Measurements from ENCODE around the gene LRP4.

Gene LRP4

DNA sequence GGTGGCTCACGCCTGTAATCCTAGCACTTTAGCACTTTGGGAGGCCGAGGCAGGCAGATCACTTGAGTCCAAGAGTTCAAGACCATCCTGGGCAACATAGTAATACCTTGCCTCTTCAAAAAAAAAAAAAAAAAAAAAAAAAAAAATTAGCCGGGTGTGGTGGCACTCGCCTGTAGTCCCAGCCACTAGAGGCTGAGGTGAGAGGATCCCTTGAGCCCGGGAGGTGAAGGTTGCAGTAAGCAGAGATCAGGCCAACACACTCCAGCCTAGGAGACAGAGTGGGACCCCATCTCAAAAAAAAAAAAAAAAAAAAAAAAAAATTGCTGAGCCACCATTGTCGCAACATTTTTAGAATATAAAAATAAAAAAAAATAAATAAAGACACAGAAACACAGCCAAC, 79.8 kb downstream of the LRP4 start:
- no peak for DNase-seq

DNA sequence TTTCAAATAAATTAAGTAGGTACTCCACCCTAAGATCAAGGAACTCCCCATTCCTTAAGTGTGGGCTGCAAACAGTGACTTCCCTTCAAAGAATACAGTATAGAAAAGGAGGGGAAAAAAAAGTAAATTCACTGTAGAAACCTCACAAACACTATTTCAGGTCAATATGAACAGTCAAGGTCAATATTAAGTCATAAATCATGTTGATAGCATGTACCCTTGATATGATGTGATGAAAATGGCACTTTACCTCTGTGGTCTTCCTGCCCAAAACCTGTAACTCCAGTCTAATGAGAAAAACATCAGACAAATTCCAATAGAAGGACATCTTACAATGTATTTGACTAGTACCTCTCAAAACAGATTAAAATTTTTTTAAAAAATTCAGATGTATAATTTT, 80.5 kb downstream of the LRP4 start:
- no peak for DNase-seq

DNA sequence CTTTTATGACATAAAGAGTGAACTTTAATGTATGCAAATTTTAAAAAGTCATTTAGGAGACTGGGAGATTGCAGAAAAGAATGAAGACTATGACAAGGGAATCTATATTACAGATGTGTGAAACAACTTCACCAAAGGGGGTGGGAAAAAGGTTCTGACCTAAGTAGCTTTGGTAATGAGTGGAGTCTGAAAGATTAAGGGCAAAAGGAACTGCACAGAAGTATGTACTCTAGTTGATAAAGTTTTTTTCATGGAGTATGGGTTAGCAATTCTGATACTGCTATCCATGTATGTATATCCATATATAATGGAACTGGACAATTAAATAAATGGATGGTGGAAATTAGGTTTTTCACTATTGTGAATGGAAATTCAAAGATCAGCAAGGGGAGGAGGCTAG, 81.5 kb downstream of the LRP4 start:
- no peak for DNase-seq

DNA sequence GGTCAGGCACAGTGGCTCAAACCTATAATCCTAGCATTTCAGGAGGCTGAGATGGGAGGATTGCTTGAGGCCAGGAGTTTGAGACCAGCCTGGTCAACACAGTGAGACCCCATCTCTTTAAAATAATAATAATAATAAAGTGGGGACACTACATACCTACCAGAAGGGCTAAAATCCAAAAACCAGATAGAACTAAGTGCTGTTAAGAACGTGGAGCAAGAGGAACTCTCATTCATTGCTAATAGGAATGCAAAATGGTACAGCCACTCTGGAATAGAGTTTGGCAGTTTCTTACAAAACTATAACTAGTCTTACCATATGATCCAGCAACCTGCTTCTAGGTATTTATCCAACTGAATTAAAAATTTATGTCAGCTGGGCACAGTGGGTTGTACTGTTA, 81.9 kb downstream of the LRP4 start:
- no peak for DNase-seq

DNA sequence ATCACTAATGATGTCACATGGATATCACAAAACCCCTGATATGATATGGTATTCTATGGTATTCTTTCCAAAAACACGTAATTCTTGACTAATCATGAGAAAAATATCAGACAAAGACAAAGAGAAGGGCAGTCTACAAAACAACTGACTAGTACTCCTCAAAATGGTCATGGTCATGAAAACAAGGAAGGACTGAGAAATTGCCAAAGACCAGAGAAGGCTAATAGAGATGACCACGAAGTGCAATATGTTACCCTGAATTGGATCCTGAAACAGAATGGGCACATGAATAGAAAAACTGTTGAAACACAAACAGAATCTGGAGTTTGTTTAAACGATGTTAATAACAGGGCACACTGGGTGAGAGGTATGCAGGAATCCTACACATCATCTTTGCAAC, 82.5 kb downstream of the LRP4 start:
- DNase-seq, result no peak

DNA sequence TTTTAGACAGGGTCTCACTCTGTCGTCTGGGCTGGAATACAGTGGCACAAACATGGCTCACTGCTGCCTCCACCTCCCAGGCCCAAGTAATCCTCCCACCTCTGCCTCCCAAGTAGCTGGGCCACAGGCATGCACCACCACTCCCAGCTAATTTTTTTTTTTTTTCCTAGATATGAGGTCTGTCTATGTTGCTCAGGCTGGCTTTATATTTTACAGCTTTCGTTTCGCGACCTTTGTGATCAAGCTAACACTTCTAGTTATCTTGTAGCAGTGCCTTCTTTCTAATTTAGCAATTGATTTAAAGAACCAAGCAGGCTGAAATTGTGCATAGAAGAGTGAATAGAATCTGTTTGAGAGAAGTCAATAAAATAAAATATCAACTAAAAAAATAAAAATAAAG, 83.5 kb downstream of the LRP4 start:
- no peak for DNase-seq

DNA sequence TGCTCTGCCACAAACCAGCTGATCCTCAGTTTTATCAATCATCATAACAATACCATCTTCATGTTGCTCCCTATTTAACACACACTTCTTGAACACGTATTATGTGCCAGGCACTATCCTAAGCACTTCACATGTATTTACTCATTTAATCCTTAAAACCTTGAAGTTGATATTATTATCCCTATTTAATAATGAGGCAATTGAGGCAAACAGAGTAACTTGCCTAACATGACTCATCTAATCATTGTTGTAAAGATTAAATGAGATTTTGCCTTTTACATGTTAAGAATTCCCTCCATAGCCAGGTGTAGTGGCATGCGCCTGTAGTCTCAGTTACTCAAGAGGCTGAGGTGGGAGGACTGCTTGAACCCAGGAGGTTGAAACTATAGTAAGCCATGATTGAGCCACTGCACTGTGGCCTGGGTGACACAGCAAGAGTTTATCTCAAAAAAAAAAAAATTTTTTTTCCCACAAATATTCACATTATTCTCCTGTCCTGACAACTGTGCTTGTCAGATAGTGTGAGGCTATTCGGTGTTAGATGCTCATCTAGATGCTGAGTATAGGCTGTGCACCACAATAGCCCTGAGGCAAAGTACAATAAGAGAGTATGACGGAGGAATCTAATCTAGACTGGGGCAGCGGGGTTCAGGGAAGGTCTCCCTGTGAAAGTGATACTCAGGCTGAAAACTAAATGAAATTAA, 85.7 kb downstream of the LRP4 start:
- no peak for DNase-seq

DNA sequence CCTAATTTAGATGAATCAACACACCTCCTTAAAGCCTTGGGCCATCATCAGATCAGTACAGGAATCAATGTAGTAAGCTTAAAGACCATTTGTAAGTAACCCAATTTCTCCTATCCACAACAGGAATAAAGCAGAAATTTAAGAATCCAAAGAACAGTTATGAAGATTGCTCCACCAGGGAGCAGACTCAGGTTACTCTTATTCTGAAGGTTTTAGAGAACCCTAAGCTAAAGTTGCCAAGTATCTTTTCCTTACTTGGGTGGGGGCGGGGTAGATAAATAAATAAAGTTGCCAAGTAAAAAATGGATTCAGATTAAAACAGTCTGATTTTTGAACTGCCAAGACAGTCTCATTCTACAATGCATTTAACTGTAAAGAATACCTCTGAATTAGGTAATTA, 90.4 kb downstream of the LRP4 start:
- no peak for DNase-seq

DNA sequence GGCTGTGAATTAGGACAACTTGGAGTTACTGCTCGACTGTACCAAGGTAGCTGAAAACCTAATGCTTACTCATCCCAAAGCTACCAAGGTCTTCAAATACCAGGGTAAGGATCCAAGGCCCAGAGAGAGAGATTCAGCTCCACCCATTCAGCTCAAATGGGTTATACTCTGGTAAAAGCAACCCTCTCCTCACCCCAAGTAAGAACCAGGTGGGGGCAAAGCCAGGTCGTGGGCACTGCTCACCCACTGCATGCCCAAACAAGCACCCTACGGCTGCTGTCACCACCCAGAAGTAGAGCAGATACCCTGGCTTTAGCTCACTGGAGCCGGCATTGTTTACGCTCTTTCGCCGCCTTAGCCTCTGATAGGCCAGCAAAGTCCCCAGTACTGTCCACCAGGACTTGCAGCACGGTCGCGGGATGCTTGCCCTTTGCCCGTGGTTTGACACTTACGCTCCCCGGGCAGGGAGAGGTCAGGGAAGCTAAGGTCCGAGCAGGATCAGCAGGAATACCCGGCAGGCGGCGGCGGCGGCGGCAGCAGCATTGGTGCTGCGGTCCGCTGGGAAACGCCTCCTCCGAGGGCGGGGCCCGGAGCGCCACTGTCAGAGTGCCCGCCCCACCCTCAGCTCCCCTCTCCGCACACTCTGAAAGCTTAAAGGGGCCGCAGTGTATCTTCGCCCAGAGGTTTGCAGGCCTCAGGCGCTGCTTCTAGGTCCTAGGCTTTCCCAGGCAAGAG, 91.9 kb downstream of the LRP4 start:
- peak; percentile 51 for DNase-seq

DNA sequence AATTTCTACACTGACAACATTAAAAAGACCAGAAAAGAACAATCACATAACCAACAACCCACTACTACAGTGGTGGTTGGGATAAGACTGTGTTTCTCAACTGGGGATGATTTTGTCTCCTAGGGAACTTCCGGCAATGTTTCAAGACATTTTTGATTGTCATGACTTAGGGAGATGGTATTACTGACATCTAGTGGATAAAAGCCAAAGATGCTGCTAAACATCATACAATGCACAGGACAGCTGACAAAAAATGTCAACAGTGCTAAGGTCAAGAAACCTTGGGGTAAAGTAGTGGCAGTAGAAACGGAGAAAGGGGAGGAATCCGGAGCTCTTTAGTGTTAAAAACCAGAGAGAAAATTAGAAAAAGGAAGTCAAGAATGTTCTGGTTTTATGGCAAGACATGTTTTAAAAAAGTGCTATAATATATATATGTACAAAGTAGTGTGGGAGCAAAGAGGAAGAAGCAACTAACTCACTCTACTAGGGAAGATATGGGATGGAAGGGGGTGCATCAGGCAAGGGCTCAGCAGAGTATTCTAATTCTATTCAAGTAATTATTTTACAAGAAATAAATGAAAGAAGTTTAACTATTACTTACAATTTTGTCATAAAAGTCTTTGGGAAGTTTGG, 109.4 kb downstream of the LRP4 start:
- DNase-seq, result no peak

All from NCI-H748 treated with DMSO at 0.1 percent for 48 hours (cell line).